ENCODE results near the gene ESYT3. TPM values are rescaled to one million over a fixed set of nuclear protein-coding genes. Genes with fewer than 3 reads are reported as not detected.

ESYT3 gene
- total RNA-seq, 1 donor from 2014 or later: 2.0 TPM

GRCh38 chr3:138404121-138404520 lies 30.3 kb upstream of the ESYT3 start:
- intact Hi-C loops (cut with DNase I): no loop called here
- H3K36me3 ChIP-seq: peaks cover 0 to 7% of the 10 kb centered on the region in 2 donors

GRCh38 chr3:138405001-138405400 lies 29.4 kb upstream of the ESYT3 start:
- Histone ChIP-seq H3K4me3 (no peak overlapping the region), H3K27me3 (no peaks in the 10 kb centered on the region), H3K4me1 (no peaks in the 10 kb centered on the region), H3K27ac (no peak overlapping the region), H3K36me3 (peaks cover 0 to 7% of the 10 kb centered on the region in 2 donors), H3K9me3 (no peaks in the 10 kb centered on the region)
- intact Hi-C loops (cut with DNase I): no loop called here
- TF ChIP-seq CTCF (IDR thresholded peaks at IDR 0.05) (no peak), POLR2A (IDR thresholded peaks at IDR 0.05) (no peak), POLR2AphosphoS5 (IDR thresholded peaks at IDR 0.05; ENCODE audit: insufficient read depth in 1 of 2, low read depth in 1 of 2) (no peak)
- no peak for DNase-seq (ENCODE audit: extremely low spot score in 2 of 2)

More at GRCh38 chr3:138404121-138404520, 30.3 kb upstream of the ESYT3 start:
- no peak overlapping the region for H3K27ac ChIP-seq
- no peaks in the 10 kb centered on the region for H3K9me3 ChIP-seq
- H3K4me1 ChIP-seq: no peaks in the 10 kb centered on the region
- no peak for DNase-seq (ENCODE audit: extremely low spot score in 2 of 2)
- TF ChIP-seq POLR2A (IDR thresholded peaks at IDR 0.05): no peak
- no peak for TF ChIP-seq POLR2AphosphoS5 (IDR thresholded peaks at IDR 0.05; ENCODE audit: insufficient read depth in 1 of 2, low read depth in 1 of 2)
- TF ChIP-seq CTCF (IDR thresholded peaks at IDR 0.05): no peak
- no peak overlapping the region for H3K4me3 ChIP-seq
- no peaks in the 10 kb centered on the region for H3K27me3 ChIP-seq

- intact Hi-C loops (cut with DNase I): no loop called here
- no peak for DNase-seq (ENCODE audit: extremely low spot score in 2 of 2)
Measured at GRCh38 chr3:138405486-138405885, 28.9 kb upstream of the ESYT3 start.

GRCh38 chr3:138406606-138407005 lies 27.8 kb upstream of the ESYT3 start:
- Histone ChIP-seq H3K27ac (no peak overlapping the region), H3K4me3 (no peak overlapping the region), H3K4me1 (no peaks in the 10 kb centered on the region), H3K27me3 (no peaks in the 10 kb centered on the region), H3K36me3 (peaks cover 0 to 7% of the 10 kb centered on the region in 2 donors), H3K9me3 (no peaks in the 10 kb centered on the region)
- intact Hi-C loops (cut with DNase I): no loop called here
- no peak for TF ChIP-seq CTCF (IDR thresholded peaks at IDR 0.05)
- TF ChIP-seq POLR2A (IDR thresholded peaks at IDR 0.05): no peak
- TF ChIP-seq POLR2AphosphoS5 (IDR thresholded peaks at IDR 0.05; ENCODE audit: insufficient read depth in 1 of 2, low read depth in 1 of 2): no peak
- no peak for DNase-seq (ENCODE audit: extremely low spot score in 2 of 2)

More at GRCh38 chr3:138405486-138405885, 28.9 kb upstream of the ESYT3 start:
- H3K27ac ChIP-seq: no peak overlapping the region
- no peaks in the 10 kb centered on the region for H3K27me3 ChIP-seq
- H3K4me3 ChIP-seq: no peak overlapping the region
- peaks cover 0 to 7% of the 10 kb centered on the region in 2 donors for H3K36me3 ChIP-seq
- no peaks in the 10 kb centered on the region for H3K4me1 ChIP-seq
- TF ChIP-seq POLR2A (IDR thresholded peaks at IDR 0.05): no peak
- TF ChIP-seq CTCF (IDR thresholded peaks at IDR 0.05): no peak
- no peak for TF ChIP-seq POLR2AphosphoS5 (IDR thresholded peaks at IDR 0.05; ENCODE audit: insufficient read depth in 1 of 2, low read depth in 1 of 2)
- no peaks in the 10 kb centered on the region for H3K9me3 ChIP-seq

- H3K4me1 ChIP-seq: no peaks in the 10 kb centered on the region
- no peak for TF ChIP-seq POLR2AphosphoS5 (IDR thresholded peaks at IDR 0.05; ENCODE audit: insufficient read depth in 1 of 2, low read depth in 1 of 2)
- no peak for TF ChIP-seq POLR2A (IDR thresholded peaks at IDR 0.05)
- TF ChIP-seq CTCF (IDR thresholded peaks at IDR 0.05): no peak
- peaks cover 0 to 7% of the 10 kb centered on the region in 2 donors for H3K36me3 ChIP-seq
- no peak for DNase-seq (ENCODE audit: extremely low spot score in 2 of 2)
- H3K4me3 ChIP-seq: no peak overlapping the region
- intact Hi-C loops (cut with DNase I): no loop called here
- no peaks in the 10 kb centered on the region for H3K9me3 ChIP-seq
- no peak overlapping the region for H3K27ac ChIP-seq
- no peaks in the 10 kb centered on the region for H3K27me3 ChIP-seq
Measured at GRCh38 chr3:138407236-138407907, 27.0 kb upstream of the ESYT3 start.

Measured in vagina (tissue), 2 donors.